IPS-15b (cell line): ENCODE measurements around the gene DRG2.

Experiments
- H3K27me3 ChIP-seq: one replicate; pipeline ENCODE4 v1.6.1; 2013; ENCODE audit warnings: low read length; ENCODE audit not compliant: control insufficient read depth, insufficient read depth
- H3K36me3 ChIP-seq: one replicate; pipeline ENCODE4 v1.6.1; 2013; ENCODE audit warnings: low read length; ENCODE audit not compliant: control insufficient read depth, insufficient read depth
- H3K4me1 ChIP-seq: one replicate; pipeline ENCODE4 v1.6.1; 2013; ENCODE audit warnings: mild to moderate bottlenecking, low read length; ENCODE audit not compliant: control insufficient read depth, insufficient read depth
- H3K4me3 ChIP-seq: one replicate; pipeline ENCODE4 v1.5.1; 2013; ENCODE audit warnings: low read depth, low read length
- H3K9ac ChIP-seq: one replicate; pipeline ENCODE4 v1.6.1; 2013; ENCODE audit warnings: low read depth, mild to moderate bottlenecking, low read length
- H3K9me3 ChIP-seq: one replicate; pipeline ENCODE4 v1.6.1; 2013; ENCODE audit warnings: mild to moderate bottlenecking, low read length; ENCODE audit not compliant: control insufficient read depth, insufficient read depth

DRG2 gene

DNA sequence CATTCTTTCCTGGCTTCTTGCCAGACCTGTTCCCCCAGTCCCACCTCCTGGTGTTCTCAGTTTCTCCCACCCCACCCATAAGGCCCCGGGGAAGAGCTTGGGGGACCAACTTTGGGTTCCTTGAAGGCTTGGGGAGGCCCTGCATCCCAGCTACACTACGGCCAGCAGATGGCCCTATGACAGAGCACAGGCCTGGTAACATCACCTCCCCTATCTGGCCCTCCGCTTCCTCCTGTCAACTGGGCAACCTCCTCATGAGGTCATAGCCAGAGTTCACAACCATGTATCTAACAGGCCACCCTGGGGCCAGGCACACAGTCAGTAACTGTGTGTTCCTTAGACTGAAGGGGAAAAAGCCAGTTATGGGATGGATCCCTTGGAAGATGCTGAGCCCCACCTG, 52.2 kb downstream of the DRG2 start:
- Histone ChIP-seq H3K9me3 (no peaks in the 10 kb centered on the region), H3K27me3 (no peaks in the 10 kb centered on the region), H3K4me3 (no peak overlapping the region), H3K9ac (no peak overlapping the region), H3K36me3 (no peaks in the 10 kb centered on the region), H3K4me1 (peaks cover 4% of the 10 kb centered on the region)

GRCh38 chr17:18140648-18141047, 52.9 kb downstream of the DRG2 start:
- no peak overlapping the region for H3K4me3 ChIP-seq
- no peaks in the 10 kb centered on the region for H3K36me3 ChIP-seq
- H3K27me3 ChIP-seq, result no peaks in the 10 kb centered on the region
- no peaks in the 10 kb centered on the region for H3K9me3 ChIP-seq
- no peak overlapping the region for H3K9ac ChIP-seq
- peaks cover 4% of the 10 kb centered on the region for H3K4me1 ChIP-seq

GRCh38 chr17:18141210-18141803, 53.6 kb downstream of the DRG2 start:
- H3K4me1 ChIP-seq, result peaks cover 4% of the 10 kb centered on the region
- no peaks in the 10 kb centered on the region for H3K9me3 ChIP-seq
- H3K9ac ChIP-seq, result no peak overlapping the region
- H3K27me3 ChIP-seq, result no peaks in the 10 kb centered on the region
- H3K4me3 ChIP-seq, result no peak overlapping the region
- H3K36me3 ChIP-seq, result no peaks in the 10 kb centered on the region

DNA sequence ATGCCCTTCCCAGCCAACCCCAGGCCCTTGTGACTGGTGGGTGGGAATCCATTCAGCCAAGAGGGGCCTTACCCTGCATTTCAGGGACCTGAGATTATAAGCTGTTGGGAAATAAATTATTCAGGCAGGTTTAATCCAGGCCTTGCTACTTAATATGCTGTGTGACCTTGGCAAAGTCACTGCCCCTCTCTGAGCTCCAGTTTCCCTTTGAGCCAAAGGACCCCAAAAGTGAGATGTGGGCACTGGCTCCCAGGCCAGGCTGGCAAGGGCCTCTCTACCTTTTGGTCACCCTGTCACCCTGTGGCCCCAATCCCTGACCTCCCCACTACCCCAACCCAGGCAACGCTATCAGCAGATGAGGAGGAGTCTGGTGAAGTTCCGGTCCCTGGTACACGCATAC, 54.7 kb downstream of the DRG2 start:
- Histone ChIP-seq H3K4me3 (no peak overlapping the region), H3K36me3 (no peaks in the 10 kb centered on the region), H3K4me1 (peaks cover 4% of the 10 kb centered on the region), H3K9ac (no peak overlapping the region), H3K27me3 (no peaks in the 10 kb centered on the region), H3K9me3 (no peaks in the 10 kb centered on the region)

DNA sequence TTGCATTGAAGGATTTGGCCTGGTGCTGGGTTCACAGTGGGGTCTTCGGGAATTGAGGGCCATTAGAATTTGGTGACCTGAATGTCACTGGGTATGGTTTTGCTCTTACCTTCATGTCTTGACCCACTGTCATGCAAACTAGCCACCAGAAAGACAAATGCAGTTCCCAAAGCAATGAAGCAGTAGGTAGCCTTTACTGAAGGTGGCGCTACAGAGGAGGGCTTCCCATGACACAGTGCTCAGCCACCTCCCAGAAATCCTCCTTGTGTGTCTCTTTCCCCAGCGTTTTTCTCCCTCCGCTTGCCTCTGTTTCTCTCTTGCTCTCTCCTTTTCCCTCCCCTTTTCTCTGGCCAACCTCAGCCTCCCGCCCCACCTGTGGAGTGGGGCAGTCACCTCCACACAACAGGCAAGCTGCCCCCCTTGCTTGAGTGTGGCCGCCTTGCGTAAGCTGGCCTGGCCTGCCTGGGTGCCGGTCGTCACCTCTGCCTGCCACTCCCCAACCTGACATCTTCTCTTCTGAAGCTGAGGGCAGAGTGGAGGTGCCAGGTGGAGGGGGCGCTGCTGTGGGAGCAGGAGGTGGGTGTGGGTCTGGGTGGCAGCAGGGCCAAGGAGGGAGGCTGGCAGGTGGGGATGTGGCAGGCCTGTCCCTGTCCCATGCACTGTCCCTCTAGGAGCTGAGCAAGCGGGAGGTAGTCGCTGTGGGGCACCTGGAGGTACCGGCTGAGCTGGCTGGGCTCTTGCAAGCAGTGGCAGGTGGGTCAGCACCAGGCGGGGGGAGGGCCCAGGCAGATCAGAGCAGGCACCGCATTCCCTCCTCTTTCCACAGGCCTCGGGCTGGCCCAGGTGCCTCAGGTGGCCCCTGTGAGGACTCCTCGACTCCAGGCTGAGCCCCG, 55.5 kb downstream of the DRG2 start:
- no peak overlapping the region for H3K9ac ChIP-seq
- H3K9me3 ChIP-seq, result no peaks in the 10 kb centered on the region
- peaks cover 4% of the 10 kb centered on the region for H3K4me1 ChIP-seq
- no peaks in the 10 kb centered on the region for H3K36me3 ChIP-seq
- no peak overlapping the region for H3K4me3 ChIP-seq
- H3K27me3 ChIP-seq, result no peaks in the 10 kb centered on the region

GRCh38 chr17:18144261-18144660, 56.5 kb downstream of the DRG2 start:
- Histone ChIP-seq H3K4me1 (peaks cover 4% of the 10 kb centered on the region), H3K9me3 (no peaks in the 10 kb centered on the region), H3K27me3 (no peaks in the 10 kb centered on the region), H3K9ac (no peak overlapping the region), H3K4me3 (no peak overlapping the region), H3K36me3 (no peaks in the 10 kb centered on the region)

DNA sequence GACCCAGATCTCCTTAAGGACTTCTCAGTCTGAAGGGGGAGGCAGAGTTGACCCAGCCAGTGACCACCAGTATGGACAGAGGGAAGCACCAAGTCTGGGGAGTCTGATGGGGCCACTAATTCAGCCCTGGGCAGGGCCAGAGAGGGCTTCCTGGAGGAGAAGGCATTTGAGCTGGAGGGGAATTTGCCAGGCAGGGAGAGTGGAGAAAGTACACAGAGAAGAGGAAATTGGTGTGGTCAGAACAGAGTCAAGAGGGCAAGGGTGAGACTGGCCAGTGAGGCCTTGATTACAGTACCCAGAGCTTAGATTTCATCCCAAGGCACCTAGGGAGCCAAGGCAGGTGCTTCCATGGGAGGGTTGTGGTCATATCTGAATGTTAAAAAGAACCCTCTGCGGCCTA, 57.1 kb downstream of the DRG2 start:
- Histone ChIP-seq H3K4me3 (no peak overlapping the region), H3K27me3 (no peaks in the 10 kb centered on the region), H3K4me1 (peaks cover 4% of the 10 kb centered on the region), H3K9me3 (no peaks in the 10 kb centered on the region), H3K36me3 (no peaks in the 10 kb centered on the region), H3K9ac (no peak overlapping the region)

DNA sequence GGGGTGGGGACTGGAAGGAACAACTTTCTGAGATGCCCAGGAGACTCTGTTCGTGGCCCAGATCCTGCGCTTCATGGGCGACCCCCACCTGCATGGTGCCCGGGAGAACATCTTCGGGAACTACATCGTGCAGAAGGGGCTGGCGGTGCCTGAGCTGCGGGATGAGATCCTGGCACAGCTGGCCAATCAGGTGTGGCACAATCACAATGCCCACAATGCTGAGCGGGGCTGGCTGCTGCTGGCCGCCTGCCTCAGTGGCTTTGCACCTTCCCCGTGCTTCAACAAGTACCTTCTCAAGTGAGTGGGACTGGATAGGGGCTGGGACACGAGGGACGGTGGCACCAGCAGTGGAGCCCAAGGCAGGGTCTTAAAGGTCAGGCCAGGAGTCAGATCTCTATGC, 58.1 kb downstream of the DRG2 start:
- peaks cover 4% of the 10 kb centered on the region for H3K4me1 ChIP-seq
- H3K27me3 ChIP-seq, result no peaks in the 10 kb centered on the region
- no peak overlapping the region for H3K9ac ChIP-seq

GRCh38 chr17:18146259-18146658, 58.5 kb downstream of the DRG2 start:
- H3K9ac ChIP-seq, result no peak overlapping the region
- H3K36me3 ChIP-seq, result no peaks in the 10 kb centered on the region
- H3K4me3 ChIP-seq, result no peak overlapping the region
- no peaks in the 10 kb centered on the region for H3K9me3 ChIP-seq
- no peaks in the 10 kb centered on the region for H3K27me3 ChIP-seq
- peaks cover 4% of the 10 kb centered on the region for H3K4me1 ChIP-seq

More for the DNA sequence above, 58.1 kb downstream of the DRG2 start:
- no peak overlapping the region for H3K4me3 ChIP-seq
- no peaks in the 10 kb centered on the region for H3K36me3 ChIP-seq
- H3K9me3 ChIP-seq, result no peaks in the 10 kb centered on the region

- Histone ChIP-seq H3K36me3 (no peaks in the 10 kb centered on the region), H3K9me3 (no peaks in the 10 kb centered on the region), H3K27me3 (no peaks in the 10 kb centered on the region), H3K9ac (no peak overlapping the region), H3K4me1 (peaks cover 4% of the 10 kb centered on the region), H3K4me3 (no peak overlapping the region)
Observed at GRCh38 chr17:18146980-18147379, 59.2 kb downstream of the DRG2 start.

DNA sequence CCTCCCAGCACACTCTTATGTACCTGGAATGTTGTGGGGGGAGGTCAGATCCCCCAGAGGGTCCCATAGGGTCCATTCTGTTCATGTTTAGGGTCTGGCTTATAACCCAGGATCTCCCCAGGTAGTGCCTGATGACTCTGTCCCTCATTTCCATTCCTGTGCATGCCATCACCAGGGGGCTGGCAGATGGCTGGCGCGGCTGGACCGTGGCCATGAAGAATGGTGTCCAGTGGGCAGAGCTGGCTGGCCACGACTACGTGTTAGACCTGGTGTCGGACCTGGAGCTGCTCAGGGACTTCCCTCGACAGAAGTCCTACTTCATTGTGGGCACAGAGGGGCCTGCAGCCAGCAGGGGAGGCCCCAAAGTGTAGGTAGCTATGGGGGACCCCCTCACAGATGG, 60.8 kb downstream of the DRG2 start:
- Histone ChIP-seq H3K4me1 (no peaks in the 10 kb centered on the region), H3K9me3 (no peaks in the 10 kb centered on the region), H3K9ac (no peak overlapping the region), H3K27me3 (no peaks in the 10 kb centered on the region), H3K36me3 (no peaks in the 10 kb centered on the region), H3K4me3 (no peak overlapping the region)

GRCh38 chr17:18151290-18151689, 63.5 kb downstream of the DRG2 start:
- H3K36me3 ChIP-seq, result no peaks in the 10 kb centered on the region
- no peaks in the 10 kb centered on the region for H3K27me3 ChIP-seq
- H3K9me3 ChIP-seq, result no peaks in the 10 kb centered on the region
- H3K4me1 ChIP-seq, result no peaks in the 10 kb centered on the region
- H3K9ac ChIP-seq, result no peak overlapping the region
- no peak overlapping the region for H3K4me3 ChIP-seq
